ENCODE results near the gene MAD1L1. TPM values are rescaled to one million over a fixed set of nuclear protein-coding genes. Genes with fewer than 3 reads are reported as not detected.

Gene MAD1L1
- total and polyA plus RNA-seq, 2 of the 8 experiments (the other 6 are each of a cell fraction or from before 2014, with no cell fraction given): 40.4 to 44.6 TPM

DNA sequence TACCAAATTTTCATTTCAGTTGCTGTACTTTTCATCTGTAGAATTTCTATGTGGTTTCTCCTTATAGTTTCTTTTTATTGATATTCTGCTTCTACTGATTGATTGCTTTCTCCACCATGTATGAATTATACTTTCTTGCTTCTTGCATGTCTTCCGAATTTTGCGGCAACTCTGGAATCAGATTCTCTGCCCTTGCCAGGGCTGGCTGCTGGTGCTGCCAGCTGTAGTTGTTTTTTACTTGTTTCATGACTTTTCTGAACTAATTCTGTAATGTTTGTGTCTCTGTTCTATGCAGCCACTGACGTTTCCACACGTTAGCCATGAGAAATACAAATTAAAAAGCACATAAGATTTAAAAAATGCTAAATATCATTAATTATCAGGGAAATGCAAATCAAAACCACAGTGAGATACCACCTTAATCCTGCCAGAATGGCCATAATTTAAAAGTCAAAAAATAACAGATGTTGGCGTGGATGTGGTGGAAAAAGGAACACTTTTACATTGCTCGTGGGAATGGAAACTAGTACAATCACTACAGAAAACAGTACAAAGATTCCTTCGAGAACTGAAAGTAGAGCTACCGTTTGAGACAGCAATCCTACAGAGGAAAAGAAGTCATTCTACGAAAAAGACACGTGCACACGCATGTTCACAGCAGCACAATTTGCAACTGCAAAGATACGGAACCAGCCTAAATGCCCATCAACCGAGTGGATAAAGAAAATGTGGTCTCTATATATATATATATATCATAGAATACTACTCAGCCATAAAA is 51.5 kb downstream of the MAD1L1 start:
- Histone ChIP-seq H3K4me1 (replicated peaks in 1 of 4; ENCODE audit: control insufficient read depth in 3 of 4, insufficient read depth in 4 of 4, low read length in 3 of 4) (no peaks in the 10 kb centered on the region), H3K9ac (replicated peaks in 1 of 4; ENCODE audit: extremely low read depth in 1 of 4, low read depth in 3 of 4, low read length in 3 of 4) (no peak overlapping the region), H2AK5ac (ENCODE audit: low read depth, low read length) (no peak overlapping the region), H3K23ac (ENCODE audit: insufficient read length) (no peak overlapping the region), H2BK20ac (ENCODE audit: low read length) (no peak overlapping the region), H3K36me3 (ENCODE audit: control insufficient read depth in 2 of 4, insufficient read depth in 4 of 4, low read length in 3 of 4) (peaks cover 0 to 8% (median 3%) of the 10 kb centered on the region in 4 experiments; a peak in 2 of 8 replicates), H4K20me1 (replicated peaks in 1 of 2; ENCODE audit: control insufficient read depth in 1 of 2, insufficient read depth in 2 of 2, low read length in 2 of 2) (no peaks in the 10 kb centered on the region), H3K4me2 (ENCODE audit: insufficient read depth in 1 of 2, low read depth in 2 of 2, low read length in 2 of 2) (no peak overlapping the region), H4K91ac (replicated peaks; ENCODE audit: insufficient read length, low read length) (no peak overlapping the region), H3K9me3 (ENCODE audit: insufficient read depth in 2 of 2, low read depth in 1 of 2, low read length in 1 of 2) (no peaks in the 10 kb centered on the region), H2BK15ac (ENCODE audit: low read length) (no peak overlapping the region), H3K27me3 (replicated peaks in 1 of 4; ENCODE audit: control insufficient read depth in 3 of 4, extremely low read depth in 1 of 4, insufficient read depth in 3 of 4, low read length in 3 of 4) (no peaks in the 10 kb centered on the region), H3K14ac (ENCODE audit: insufficient read length) (no peak overlapping the region), H2BK5ac (ENCODE audit: low read depth, low read length) (no peak overlapping the region), H2BK120ac (replicated peaks; ENCODE audit: low read depth, low read length) (no peak overlapping the region), H2AFZ (ENCODE audit: low read length) (no peak overlapping the region), H4K5ac (ENCODE audit: insufficient read length, low read depth, low read length) (no peak overlapping the region), H3K56ac (replicated peaks; ENCODE audit: insufficient read length, low read depth, low read length) (no peak overlapping the region), H4K8ac (ENCODE audit: extremely low read depth, insufficient read depth, low read length) (no peak overlapping the region), H3K18ac (ENCODE audit: extremely low read depth, low read length) (no peak overlapping the region), H3K4ac (replicated peaks; ENCODE audit: insufficient read length, low read depth, low read length) (no peak overlapping the region), H3K23me2 (ENCODE audit: low read depth, low read length) (no peaks in the 10 kb centered on the region), H3K79me1 (ENCODE audit: low read depth, low read length) (peaks cover 2% of the 10 kb centered on the region; the same call in 1 of the 2 replicates), H3K27ac (ENCODE audit: low read depth, low read length) (no peak overlapping the region), H3K4me3 (ENCODE audit: extremely low read depth in 1 of 4, insufficient read depth in 2 of 4, low read depth in 3 of 4, low read length in 4 of 4) (no peak overlapping the region), H3K79me2 (ENCODE audit: control insufficient read depth in 1 of 2, insufficient read depth in 2 of 2, low read length in 2 of 2) (no peaks in the 10 kb centered on the region), H2BK12ac (ENCODE audit: low read depth, low read length) (no peak overlapping the region)
- CTCF ChIA-PET (ENCODE audit: partially characterized antibody): interaction anchor here (1.2 to 2.2 kb wide), 4 partner anchors 11 to 28 kb away, joined by 3 to 9 read pairs (median 4); no protein-coding TSS in a partner anchor
- POLR2A ChIA-PET (ENCODE audit: partially characterized antibody): no interaction called here
- DNase-seq (ENCODE audit: low read depth in 1 of 2, low spot score in 2 of 2) (no peak), FAIRE-seq (no peak)
- 88% methylated on average over 13 of the region's 13 CpGs; no CpG with 5 or more reads in 1 of the 2 experiments for WGBS, 2 experiments (ENCODE audit: extremely low coverage in 1 of 2, insufficient coverage in 1 of 2, insufficient read length in 1 of 2, insufficient replicate concordance in 2 of 2, low coverage in 1 of 2, low lambda C conversion rate in 2 of 2, missing lambda C conversion rate in 1 of 2)
- no peak for TF ChIP-seq CHD1 (IDR thresholded peaks at IDR 0.05; ENCODE audit: low read depth, low read length)
- TF ChIP-seq KDM1A (IDR thresholded peaks at IDR 0.05; ENCODE audit: borderline replicate concordance, low read length): no peak
- TF ChIP-seq TCF12 (IDR thresholded peaks at IDR 0.05; ENCODE audit: low read depth, low read length): no peak
- TF ChIP-seq TBP (IDR thresholded peaks at IDR 0.05; ENCODE audit: low read depth, low read length): no peak
- TF ChIP-seq HDAC2 (IDR thresholded peaks at IDR 0.05; ENCODE audit: borderline replicate concordance in 1 of 2, low read depth in 2 of 2, low read length in 2 of 2): no peak
- TF ChIP-seq JUN (IDR thresholded peaks at IDR 0.05; ENCODE audit: low read depth, low read length): no peak
- TF ChIP-seq, protein P1, sequence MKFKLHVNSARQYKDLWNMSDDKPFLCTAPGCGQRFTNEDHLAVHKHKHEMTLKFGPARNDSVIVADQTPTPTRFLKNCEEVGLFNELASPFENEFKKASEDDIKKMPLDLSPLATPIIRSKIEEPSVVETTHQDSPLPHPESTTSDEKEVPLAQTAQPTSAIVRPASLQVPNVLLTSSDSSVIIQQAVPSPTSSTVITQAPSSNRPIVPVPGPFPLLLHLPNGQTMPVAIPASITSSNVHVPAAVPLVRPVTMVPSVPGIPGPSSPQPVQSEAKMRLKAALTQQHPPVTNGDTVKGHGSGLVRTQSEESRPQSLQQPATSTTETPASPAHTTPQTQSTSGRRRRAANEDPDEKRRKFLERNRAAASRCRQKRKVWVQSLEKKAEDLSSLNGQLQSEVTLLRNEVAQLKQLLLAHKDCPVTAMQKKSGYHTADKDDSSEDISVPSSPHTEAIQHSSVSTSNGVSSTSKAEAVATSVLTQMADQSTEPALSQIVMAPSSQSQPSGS (IDR thresholded peaks at IDR 0.05; ENCODE audit: low read length): no peak
- no peak for TF ChIP-seq SIRT6 (IDR thresholded peaks at IDR 0.05; ENCODE audit: low read length)
- no peak for TF ChIP-seq ASH2L (IDR thresholded peaks at IDR 0.05; ENCODE audit: low read length)
- no peak for TF ChIP-seq CHD2 (IDR thresholded peaks at IDR 0.05; ENCODE audit: low read length)
- no peak for TF ChIP-seq ZNF274 (IDR thresholded peaks at IDR 0.05; ENCODE audit: borderline replicate concordance, extremely low read depth, low read length)
- TF ChIP-seq HDAC6 (IDR thresholded peaks at IDR 0.05; ENCODE audit: low read depth, low read length): no peak
